ENCODE data around the gene DAAM2.

DAAM2 gene

GRCh38 chr6:39911513-39912125 lies 119.4 kb downstream of the DAAM2 start:
- DNase-seq, result peak; percentile 25

GRCh38 chr6:39912446-39912845 lies 120.3 kb downstream of the DAAM2 start:
- no peak for DNase-seq

DNA sequence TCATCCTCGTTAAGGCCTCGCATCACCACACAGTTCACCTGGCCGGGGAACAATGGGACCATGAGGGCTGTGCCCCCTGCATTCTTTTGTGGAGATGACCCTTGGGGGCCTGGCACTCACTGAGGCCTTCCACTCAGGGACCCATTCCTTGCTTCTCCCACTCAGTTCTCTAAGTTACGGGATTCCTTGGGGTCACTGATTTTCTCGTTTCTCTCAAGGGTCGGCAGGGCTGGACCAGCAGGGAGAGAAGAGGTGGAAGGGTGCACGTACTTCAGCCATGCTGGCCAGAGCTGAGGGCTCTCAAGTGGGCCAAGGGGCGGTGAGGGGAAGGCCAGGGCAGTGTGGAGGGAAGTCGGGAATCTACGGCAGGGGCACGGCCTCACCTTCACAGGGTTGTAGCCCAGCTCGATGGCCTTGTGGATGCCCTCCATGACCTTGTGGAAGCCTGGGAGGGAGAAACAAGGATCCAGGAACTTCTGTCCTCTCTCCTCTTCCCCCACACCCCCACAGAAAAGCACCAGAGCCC lies 121.3 kb downstream of the DAAM2 start:
- no peak for DNase-seq

- DNase-seq, result no peak
Measured at GRCh38 chr6:39914239-39914638, 122.1 kb downstream of the DAAM2 start.

GRCh38 chr6:39915866-39916265 lies 123.7 kb downstream of the DAAM2 start:
- no peak for DNase-seq

DNA sequence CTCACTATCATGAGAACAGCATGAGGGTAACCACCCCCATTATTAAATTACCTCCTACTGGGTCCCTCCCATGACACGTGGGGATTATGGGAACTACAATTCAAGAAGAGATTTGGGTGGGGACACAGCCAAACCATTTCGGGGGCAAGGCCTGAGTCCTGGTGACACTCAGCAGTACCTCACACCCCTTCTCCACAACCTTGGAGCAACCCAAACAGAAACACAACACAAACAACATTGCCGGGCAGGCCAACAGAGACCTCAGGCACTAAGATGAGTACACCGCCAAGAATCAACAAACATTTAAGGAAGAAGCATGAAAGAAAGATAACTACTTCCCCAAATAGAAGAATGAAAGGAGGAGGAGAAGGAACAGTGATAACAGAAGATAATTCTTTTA lies 125.2 kb downstream of the DAAM2 start:
- no peak for DNase-seq

DNA sequence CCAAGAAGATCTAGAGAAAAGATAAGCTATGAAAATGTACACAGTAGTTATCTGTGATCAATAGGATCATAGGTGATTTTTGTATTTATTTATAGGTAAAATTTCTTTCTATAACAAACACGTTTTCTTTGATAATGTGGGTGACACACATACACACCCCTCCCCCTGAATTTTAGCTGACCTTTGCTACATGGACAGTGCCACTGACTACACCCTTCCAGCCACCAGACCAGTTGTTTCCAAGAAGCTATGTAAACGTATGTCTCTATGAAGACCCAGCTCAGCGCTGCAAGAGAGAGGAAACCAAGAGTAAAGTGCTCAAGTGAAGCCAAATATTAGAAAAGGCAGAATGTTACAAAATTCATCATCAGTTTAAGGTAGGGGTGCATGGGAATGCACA lies 125.8 kb downstream of the DAAM2 start:
- no peak for DNase-seq

GRCh38 chr6:39918831-39919230 lies 126.7 kb downstream of the DAAM2 start:
- no peak for DNase-seq

DNA sequence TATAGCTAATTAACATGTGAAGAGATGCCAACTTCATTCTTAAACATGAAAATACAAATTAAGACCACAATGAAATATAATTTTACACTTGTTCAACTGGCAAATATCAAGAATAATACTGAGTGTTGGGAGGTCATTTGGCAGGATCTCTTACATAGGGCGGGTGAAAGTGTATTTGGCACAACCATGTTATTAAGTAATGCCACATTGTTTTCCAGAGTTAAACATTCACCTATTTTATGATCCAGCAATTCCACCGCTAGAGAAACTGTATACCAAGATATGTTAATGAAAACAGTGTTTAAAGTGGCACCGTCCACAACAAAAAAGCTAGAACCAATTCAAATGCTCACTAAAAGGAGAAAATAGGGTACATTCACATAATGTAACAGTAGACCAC lies 128.0 kb downstream of the DAAM2 start:
- DNase-seq, result no peak

DNA sequence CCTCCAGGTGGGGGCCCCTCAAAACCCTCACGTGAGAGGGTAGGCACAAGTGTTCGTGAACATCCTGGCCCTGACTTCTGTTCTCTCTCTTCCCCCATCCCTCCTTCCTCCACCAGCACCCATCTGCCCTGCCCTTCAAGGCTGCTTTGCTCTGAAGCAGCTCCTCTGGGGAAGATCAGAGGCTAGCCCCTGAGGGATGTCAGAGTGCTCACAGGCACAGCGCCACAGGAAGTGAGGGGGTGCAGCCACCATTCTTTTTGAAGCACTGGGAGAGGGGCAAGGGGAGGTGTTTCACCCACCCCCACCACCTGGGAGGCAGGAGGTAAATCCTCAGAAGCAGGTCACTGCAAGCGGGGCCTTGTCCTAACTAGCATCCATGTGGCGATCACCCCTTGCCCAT lies 130.6 kb downstream of the DAAM2 start:
- no peak for DNase-seq

- DNase-seq, result peak; percentile 31
Measured at GRCh38 chr6:39923394-39923793, 131.2 kb downstream of the DAAM2 start.

DNA sequence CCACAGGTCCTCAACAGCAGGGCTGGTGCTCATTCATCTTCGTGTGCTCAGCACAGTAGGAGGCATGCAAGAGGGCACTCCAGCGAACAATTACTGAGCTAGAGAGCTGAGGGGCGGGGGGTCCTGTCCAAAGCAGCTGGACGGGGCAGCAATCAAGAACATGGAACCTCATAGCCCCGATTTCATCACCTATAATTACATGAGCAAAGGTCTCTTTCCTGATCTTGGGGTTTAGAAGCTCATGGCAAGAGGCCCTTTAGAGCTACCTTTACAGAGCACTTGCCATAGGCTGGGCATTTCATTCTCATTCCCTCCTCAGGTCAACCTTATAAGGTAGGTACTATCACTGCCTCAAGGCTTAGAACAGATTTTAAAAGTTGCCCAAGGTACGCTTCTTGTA lies 131.7 kb downstream of the DAAM2 start:
- DNase-seq, result no peak

DNA sequence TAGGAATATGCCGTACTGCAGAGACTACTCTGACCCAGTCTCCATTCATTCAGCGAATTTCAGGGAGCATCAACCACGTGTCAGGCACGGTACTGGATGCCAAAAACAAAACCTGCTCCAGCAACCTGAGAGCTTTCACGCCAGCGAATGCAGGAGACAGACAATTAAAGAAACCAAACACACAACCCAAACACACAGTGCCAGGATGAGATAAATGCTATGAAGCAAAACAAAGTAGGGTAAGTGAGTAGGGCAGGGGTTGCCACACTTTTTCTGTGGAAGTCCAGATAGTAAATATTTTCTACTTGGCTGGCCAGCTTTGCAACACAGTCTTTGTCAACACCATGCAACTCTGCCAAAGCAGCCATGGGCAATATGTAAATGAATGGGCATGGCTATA lies 132.1 kb downstream of the DAAM2 start:
- DNase-seq, result no peak

- DNase-seq, result no peak
Measured at GRCh38 chr6:39925191-39925930, 133.2 kb downstream of the DAAM2 start.

DNA sequence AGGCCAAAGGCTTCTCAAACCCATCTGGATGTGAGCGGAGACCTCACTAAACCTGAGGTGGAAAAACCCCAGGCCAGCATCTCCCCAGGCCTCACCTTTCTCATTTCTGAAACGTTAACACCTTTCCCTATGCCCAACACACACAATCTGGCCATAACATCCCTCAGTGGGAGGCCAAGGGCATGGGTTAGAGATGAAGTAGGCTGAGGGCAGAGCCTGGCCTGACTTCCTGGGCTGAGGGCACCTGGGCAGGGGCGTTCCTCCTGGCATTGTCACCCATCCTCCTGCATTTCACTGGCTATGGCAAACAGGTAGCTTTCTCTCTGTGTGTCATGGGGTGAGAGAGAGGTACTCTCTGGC lies 133.7 kb downstream of the DAAM2 start:
- DNase-seq, result no peak

GRCh38 chr6:39926668-39927067 lies 134.5 kb downstream of the DAAM2 start:
- DNase-seq, result peak; percentile 23

DNA sequence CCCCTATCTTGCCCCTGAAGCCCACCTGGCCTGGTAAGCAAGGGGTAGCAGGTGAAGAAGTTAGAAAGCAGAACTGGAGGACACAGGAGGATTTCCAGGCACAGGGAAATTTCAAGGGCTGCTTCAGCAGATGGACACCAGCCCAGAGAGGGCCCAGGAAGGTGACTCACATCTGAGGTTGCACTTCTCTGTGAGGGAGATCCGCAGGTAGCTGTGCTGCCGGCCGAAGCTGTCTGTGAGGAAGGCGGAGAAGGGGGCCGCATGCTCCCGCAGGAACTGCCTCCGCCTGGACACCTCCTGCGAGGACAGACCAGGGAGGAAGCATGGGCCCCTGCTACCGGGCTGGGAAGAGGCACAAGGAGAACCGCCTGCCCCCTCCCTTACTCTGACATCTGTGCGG lies 135.0 kb downstream of the DAAM2 start:
- DNase-seq, result peak; percentile 47

GRCh38 chr6:39929039-39929732 lies 137.0 kb downstream of the DAAM2 start:
- no peak for DNase-seq

DNA sequence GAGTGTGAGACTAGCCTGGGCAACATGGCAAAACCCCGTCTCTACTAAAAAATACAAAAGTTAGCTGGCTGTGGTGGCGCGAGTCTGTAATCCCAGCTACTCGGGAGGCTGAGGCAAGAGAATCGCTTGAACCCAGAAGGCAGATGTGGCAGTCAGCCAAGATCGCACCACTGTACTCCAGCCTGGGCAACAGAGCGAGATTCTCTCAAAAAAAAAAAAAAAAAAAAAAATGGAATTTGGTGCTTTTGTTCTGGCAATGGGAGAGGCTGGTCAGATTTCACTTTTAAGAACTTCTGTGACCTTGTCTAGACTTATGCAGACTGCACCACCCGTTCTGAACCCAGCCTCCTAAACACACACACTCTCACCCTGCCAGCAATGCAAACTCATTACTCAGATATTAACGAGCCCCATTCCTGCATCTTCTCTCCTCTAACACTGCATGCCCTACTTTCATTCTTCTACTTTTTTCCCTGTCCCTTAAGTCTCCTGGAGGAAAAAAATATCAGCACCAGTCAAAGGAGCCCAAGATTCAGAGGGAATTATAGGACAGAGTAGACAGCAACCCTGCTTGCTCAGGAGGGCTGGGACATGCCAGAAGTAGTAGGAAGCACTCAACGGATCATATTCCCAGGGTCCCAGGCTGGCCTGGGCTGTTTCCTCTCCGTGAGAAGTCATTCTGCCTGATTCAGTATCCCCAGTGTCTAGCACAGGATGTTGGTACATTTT lies 137.7 kb downstream of the DAAM2 start:
- no peak for DNase-seq

DNA sequence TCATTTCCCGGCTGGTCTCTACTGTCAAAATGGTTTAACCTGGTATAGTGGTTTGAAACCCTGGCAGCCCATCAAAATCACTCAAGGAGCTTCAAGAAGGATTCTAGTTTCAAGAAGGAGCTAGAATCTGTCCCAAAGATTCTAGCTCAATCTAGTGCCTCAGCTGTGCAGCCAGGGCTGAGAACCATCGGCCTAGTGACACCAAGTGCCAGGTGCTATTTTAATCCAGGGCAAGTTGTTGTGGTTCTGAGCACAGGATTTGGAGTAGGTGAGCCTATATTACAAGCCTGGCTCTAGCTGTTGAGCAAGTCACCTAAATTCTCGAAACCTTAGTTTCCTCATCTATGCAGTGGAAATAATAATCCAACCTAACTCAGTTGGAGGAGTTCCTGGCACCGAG lies 138.4 kb downstream of the DAAM2 start:
- DNase-seq, result no peak

DNA sequence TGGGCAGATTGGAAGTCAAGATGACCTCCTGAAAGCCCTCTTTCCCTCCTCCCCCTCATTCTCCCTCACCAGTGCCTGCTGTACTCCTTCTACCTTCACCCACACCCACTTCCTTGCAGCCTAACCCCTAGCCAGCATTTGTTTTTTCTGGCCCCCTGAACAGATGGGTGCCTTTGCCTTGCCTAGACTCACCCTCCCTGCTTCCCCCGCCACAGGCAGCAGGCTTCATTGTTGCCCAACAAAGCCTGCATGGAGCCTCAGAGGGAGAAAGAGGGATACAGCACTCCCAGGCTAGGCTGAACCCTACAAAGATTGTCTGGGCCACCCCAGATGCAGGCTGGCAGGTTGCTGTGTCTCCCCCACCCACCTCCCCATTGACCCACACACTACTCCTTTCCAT lies 139.4 kb downstream of the DAAM2 start:
- no peak for DNase-seq

DNA sequence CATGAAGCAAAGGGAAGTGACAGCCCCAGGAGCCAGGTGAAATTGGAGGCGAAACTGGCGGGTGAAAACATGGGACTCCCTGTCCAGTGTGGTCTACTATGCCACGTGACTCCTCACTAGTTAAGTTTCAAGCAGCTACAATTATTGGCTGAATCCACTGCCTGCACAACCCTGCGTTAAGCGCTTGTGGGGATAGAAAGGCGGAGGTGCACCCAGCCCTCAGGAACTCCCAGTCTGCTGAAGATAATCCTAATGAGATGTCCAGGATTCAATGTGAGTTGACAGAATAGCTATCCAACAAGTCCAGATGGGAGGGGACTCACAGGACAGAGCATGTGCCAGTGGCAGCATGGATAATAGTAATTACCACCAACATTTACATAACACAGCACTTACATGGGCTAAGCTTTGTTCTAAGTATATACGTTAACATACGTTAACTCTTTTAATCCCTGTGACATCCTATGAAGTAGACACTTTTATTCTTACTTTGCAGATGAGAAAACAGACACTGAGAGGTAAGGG lies 140.3 kb downstream of the DAAM2 start:
- DNase-seq, result no peak

DNA sequence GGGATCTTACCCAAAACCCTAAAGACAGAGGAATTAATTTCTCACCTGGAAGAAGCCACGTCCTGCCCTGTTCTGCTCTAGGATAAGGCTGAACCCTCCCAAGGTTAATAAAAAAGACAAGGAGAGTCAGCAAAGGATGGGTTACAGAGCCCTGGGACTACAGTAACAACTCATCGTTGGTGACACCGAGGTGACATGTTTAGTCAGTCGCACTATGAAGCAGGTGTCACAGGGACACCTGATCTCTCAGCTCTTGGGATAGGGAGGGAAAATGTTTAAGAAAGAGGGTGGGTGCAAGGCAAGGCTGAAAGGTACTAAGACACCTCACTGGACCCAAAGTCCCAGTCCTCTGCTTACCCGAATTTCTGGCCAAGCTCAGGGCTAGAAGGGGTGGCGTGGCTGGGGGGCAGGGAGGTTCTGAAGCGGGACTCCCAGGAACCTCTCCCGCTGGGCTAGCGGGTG lies 141.5 kb downstream of the DAAM2 start:
- DNase-seq, result peak; percentile 62
